Retinal pigment epithelial cell (primary cell): ENCODE data around the gene MGMT.

ENCODE experiments used
- DNase-seq: peaks from one replicate; pipeline ENCODE4 v3.0.0-alpha.2; 2010; ENCODE audit warnings: low read depth
- H3K4me3 ChIP-seq: 2 replicates; pipeline ENCODE4 v1.5.1; 2011; ENCODE audit warnings: mild to moderate bottlenecking, low read length, control low read depth, moderate library complexity
- TF ChIP-seq, protein P1 (sequence below): conservative IDR thresholded peaks from 2 replicates; pipeline ENCODE4 v1.5.1; 2011; ENCODE audit warnings: low read depth, low read length, control low read depth, inconsistent platforms

Gene MGMT

DNA sequence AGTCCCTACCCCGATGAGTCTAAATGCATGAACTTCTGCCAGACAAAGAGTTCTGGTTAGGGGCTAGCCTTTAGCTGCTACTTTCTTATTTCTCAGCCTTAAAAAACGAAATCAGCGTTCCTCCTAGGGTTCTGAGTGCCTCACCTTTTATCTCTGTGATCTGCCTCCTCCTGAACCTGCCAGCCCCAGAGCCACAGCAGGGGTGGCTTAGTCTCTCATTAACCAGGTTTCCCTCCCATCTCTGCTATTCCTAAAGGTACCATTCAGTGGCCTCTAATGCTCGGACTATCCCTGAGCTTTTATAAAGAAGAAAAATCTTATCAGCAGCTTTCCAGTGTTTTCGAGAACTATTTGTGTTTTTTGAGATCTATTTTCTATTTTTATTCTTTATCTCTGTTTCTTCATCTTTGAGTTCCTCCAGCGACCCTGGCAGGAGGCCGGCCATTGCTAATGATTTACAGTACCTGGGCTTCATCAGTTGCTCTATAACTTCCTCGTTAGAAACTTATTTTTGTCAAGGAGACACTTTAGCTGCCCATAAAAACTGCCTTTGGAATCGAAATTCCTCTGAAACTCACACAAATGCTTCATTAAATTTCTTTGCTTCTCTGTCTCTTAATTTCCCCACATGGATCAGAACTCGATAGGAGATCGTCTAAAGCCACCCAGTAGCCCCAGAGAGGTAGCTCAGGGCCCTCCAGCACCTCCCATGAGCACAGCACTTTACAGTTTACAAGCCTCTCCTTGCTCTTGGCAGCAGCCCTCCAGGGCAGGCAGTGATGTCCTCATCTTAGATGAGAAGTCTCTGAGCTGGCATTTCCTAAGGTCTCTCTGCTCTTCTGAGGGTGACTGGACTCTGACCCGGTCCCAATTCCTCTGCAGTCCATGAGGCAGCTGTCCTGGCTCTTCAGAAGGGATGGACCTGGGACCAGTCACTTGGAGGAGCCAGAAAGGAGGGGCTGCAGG lies 347.9 kb downstream of the MGMT start:
- no peak for DNase-seq
- no peak overlapping the region for H3K4me3 ChIP-seq
- TF ChIP-seq, protein P1, sequence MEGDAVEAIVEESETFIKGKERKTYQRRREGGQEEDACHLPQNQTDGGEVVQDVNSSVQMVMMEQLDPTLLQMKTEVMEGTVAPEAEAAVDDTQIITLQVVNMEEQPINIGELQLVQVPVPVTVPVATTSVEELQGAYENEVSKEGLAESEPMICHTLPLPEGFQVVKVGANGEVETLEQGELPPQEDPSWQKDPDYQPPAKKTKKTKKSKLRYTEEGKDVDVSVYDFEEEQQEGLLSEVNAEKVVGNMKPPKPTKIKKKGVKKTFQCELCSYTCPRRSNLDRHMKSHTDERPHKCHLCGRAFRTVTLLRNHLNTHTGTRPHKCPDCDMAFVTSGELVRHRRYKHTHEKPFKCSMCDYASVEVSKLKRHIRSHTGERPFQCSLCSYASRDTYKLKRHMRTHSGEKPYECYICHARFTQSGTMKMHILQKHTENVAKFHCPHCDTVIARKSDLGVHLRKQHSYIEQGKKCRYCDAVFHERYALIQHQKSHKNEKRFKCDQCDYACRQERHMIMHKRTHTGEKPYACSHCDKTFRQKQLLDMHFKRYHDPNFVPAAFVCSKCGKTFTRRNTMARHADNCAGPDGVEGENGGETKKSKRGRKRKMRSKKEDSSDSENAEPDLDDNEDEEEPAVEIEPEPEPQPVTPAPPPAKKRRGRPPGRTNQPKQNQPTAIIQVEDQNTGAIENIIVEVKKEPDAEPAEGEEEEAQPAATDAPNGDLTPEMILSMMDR: no peak

DNA sequence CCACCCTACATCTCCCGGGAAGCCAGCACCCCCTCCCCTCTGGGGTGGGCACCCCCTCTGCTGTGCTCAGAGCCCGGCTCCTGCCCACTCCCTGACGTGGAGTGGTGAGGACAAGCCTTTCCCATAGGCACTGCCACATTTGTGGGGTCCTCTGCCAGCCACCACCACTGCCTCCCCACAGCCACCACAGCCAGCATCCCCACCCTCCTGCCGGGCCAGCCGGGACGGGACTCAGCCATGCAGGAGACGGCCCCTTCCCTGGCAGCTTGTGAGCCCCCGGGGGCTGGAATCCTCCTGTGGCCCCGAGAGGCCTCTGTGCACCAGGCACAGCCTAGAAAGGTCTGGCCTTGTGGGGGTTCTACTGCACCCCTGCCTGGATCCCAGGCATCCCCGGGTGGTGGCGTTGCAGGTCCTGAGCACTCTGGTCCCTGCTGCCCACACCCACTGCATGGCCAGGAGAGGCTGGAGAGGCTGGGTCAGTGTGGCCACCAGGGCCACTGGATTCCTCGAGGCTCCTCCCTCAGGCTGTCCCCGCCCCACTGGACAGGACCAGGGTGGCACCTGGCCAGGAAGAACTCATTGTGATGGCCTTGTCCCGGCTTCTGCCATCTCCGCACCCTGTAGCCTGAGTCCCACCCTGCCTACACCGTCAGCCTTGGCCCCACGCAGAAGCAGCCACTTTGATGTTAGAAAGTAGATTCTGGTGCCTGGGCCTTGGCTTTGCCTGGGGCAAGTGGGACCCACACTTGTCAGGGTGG lies 349.0 kb downstream of the MGMT start:
- TF ChIP-seq, protein P1: no peak
- DNase-seq: no peak

DNA sequence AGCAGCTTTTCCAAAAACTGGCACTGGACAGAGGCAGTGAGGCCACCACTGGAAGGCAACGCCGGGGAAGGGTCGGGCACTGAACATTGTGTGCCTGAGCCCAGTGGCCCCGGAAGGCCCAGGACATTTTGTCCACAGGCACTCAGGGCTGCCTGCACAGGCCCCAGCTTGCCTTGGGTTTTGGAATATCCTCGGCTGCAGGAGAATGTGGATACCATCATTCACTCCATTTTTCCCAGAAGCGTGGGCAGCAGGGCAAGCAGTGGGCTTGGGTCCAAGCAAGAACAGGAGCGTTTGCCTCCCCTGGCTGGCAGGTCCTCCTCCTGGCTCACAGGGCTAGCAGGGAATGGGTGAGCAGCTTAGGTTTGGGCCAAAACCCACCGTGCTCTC lies 349.6 kb downstream of the MGMT start:
- TF ChIP-seq, protein P1: no peak
- no peak for DNase-seq

More for the DNA sequence above, 349.0 kb downstream of the MGMT start:
- no peak overlapping the region for H3K4me3 ChIP-seq

More for the DNA sequence above, 349.6 kb downstream of the MGMT start:
- H3K4me3 ChIP-seq: no peak overlapping the region
